Measurements from ENCODE around the gene DNAH17.

Gene DNAH17

DNA sequence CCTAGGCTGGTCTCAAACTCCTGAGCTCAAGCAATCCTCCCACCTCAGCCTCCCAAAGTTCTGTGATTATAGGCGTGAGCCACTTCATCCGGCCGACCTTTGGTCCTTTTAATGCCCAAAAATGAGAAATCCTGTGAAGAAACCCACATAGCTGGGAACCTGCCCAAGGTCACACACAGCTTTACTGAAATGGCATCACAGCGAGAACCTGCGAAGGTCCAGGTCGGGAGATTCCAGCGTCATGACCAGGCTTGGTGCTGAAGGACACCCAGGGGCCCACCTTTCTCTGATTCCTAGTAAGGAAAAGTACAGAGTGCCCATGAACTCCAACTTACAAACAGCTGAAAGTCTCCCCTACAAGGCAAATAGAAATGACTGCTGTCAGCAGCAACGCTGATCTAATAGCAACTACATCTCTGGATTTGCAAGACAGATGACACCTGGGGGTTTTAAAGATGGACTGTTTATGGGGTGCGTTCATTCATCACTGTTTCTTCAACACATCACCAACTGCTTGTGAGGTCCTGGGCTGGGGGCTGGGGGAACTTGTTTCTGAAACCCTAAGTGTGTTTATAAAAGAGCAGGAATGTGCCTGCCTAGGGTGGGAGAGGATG, 24.5 kb upstream of the DNAH17 start:
- DNase-seq = no peak

GRCh38 chr17:78600181-78600721, 23.1 kb upstream of the DNAH17 start:
- DNase-seq = no peak

DNA sequence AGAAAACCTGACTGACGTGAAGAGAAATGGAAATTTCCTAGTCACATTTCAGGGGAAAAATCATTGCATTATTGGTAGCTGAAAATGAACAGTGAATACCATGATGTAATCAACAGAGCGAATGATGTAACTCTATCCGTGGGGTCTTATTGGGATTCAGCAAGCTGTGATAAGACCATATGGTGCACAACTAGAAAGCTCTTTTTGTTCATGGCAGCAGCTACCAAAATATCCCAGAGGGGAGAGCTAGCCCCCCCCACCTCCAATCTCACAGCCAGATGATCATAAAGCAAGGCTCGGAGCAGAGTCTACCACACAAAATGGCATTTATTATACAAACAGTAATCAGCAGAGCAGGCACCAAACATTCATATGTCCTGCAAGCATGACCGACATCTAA, 22.2 kb upstream of the DNAH17 start:
- no peak for DNase-seq

- DNase-seq = no peak
Measured at GRCh38 chr17:78598013-78598471, 20.8 kb upstream of the DNAH17 start.

DNA sequence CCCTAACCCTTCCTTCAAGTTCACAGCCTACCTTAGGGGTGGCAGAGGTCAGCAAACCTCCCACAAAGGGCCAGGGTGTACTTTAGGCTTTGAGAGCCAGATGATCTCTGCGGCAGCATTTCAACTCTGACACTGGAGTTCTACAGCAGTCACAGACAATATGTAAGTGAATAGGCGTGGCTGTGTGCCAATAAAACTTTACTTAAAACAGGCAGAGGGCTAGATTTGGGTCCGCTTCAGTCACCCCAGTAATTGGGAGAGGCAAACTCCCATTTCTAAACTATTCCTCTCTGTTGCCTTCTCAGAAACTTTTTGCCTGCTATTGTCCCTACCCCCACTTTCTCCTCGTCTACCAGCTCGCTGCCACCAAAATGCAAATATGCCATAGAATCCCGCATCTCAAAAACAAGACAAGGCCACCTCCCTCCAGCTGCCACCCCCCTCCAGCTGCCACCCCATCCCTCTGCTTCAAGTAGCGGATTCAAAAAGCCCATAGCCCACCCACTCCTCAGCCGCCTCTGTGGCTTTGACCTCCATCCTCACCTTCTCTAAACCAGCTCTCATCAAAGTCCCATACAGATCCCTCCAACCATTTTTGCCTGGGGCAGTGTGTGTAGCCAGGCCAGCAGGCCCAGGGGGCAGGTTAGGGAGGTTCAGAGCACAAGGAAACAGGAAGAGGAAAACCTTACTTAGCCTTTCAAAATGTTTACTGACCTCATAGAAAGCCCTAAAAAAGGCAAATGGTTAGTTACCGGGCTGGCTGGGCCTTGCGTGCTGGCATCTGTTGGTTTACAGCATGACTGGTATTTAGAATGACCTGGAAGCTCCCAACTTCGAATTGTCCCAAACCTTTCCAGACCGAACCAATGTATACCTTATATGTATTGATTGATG, 19.9 kb upstream of the DNAH17 start:
- no peak for DNase-seq

GRCh38 chr17:78595135-78595810, 18.1 kb upstream of the DNAH17 start:
- no peak for DNase-seq

- DNase-seq = no peak
Measured at GRCh38 chr17:78592991-78593329, 15.8 kb upstream of the DNAH17 start.

DNA sequence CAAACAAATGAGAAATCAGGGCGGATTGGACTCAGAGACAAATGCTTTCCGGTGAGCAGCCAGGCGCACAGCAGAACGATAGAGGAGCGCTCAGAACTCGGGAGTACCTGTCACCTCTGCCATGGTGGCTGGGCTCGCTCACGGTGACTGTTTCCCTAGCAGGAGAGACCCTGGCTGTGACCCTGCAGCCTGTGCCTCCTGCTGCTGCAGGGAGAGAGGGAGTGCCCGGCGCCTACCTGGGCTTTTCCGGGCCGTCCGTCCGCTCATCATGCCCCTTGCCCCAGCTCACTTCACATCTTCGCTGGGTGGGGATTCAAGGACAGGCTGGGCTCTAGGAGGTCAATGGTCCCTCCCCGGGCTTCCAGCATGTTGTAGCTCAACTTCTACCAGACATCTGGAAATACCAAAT, 14.1 kb upstream of the DNAH17 start:
- no peak for DNase-seq

DNA sequence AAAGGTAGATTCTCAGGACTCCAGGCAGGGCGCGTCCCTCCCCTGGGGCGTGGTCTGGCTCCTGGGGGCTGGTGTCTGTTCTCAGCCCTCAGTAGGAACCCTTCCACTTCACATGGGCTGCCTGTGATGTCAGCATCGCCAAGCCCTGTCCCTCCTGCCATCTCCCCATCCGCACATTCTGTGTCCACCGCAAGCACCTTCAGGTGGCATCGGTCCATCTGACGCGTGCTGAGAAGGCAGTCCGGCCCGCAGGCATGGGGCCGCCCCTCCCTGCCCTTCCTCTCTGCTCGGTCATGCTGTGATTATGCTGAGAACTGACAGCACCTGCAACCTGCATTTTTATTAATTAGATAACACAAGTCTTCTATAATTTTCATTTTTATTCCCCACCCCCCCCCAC, 12.7 kb upstream of the DNAH17 start:
- no peak for DNase-seq

GRCh38 chr17:78589031-78589675, 12.0 kb upstream of the DNAH17 start:
- DNase-seq = no peak

GRCh38 chr17:78588258-78589030, 11.2 kb upstream of the DNAH17 start:
- DNase-seq = no peak

DNA sequence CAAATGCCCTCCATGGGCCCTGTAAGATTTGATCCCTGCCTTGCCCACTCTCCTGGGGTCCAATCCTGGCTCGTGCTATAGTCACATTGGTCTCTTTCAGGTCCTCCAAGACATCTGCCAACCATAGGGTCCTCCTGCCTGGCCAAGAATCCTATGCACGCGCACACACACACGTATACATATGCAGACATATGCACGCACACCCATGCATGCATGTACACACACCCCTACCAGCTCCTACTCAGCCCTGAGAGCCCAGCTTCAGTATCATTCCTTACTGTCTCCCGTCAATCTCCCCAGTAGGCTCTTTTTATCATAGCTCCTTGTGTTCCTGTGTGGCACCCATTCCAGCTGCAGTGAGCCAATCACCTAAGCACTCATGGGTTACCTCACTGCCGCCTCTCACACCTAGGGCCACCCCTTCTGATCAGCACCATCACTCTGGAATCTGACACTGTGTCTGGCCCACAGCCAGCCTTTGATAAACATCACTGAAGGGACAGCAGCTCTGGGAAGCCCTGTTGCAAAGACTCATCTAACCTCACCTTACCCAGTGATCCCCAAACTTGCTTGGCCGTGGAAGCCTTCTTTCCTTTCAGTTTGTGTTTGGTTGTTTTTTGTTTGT, 7.9 kb upstream of the DNAH17 start:
- no peak for DNase-seq

DNA sequence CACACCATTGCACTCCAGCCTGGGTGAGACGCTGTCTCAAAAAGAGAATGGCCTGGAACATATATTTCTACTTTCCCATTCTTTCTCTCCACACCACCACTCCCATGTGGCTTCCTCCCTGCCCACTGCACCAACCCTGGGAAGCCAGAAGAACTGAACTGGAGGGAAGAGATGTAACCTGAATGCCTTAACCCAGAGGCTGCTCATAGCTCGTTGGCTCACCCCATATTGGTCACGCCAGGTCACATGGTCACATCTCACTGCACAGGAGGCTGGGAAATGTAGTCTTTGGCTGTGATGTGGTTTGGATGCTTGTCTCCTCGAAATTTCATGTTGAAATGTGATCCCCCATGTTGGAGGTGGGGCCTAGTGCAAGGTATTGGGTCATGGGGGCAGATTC, 5.9 kb upstream of the DNAH17 start:
- no peak for DNase-seq

DNA sequence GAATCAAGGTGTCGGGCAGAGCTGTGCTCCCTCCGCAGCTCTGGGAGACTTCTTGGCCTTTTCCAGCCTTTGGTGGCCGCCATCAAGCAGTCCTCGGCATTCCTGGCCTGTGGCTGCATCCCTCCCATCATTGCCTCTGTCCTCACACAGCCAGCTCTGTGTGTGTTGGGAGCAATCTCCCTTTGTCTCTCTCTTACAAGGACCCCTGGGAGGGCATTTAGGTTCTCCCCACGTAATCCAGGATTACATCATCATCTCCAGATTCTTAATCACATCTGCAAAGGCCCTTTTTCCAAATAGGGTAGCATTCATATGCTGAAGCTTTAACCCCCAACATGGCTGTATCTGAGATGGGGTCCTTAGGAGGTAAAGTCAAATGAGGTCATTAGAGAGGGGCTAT, 4.1 kb upstream of the DNAH17 start:
- no peak for DNase-seq

DNA sequence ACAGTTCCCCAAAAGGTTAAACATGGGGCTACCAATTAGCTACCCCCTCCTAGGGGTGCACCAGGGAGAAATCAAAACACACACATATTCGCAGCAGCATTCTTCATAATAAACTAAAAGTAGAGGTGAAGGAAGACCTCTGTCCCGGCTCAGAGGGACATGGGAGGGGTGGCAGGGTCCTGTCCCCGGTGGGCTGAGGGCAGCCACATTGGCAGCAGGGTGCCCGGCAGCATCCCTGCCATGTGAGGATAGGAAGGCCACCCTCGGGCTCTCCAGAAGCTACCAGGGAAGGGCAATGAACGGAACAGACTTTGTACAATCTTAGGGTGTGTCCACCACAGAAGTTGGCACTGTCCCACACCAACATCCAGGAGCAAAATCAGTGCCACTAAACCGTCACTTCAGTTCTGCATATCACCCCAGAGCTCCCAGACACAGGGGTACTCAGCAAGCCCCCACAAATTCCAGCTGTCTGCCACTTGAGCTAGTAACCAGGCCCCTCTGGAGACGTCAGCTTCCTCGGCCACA, 3.1 kb upstream of the DNAH17 start:
- no peak for DNase-seq

- DNase-seq = no peak
Measured at GRCh38 chr17:78576389-78577112, 645 bp downstream of the DNAH17 start.

GRCh38 chr17:78575899-78576298, 1.3 kb downstream of the DNAH17 start:
- no peak for DNase-seq

GRCh38 chr17:78575340-78575739, 1.9 kb downstream of the DNAH17 start:
- DNase-seq = no peak

DNA sequence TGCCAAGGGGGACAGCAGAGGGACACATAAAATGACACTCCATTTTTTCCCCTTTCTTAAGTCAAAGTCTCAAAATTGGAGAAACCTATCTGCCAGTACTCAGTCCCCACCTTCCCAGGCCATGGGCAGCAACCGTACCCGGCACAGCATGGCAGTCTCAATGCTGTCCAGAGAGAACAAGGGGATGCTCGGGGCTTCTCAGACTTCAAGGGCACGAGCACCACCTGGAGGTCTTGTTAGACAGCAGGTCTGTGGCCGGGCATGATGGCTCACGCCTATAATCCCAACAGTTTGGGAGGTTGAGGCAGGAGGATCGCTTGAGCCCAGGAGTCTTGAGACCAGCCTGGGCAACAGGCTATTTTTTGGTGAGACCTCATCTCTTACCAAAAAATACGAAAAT, 3.2 kb downstream of the DNAH17 start:
- DNase-seq = no peak

- no peak for DNase-seq
Measured at GRCh38 chr17:78572239-78573205, 4.7 kb downstream of the DNAH17 start.
